ENCODE measurements around the gene PIEZO2.

PIEZO2 gene

GRCh38 chr18:10843565-10843964, 305.8 kb downstream of the PIEZO2 start:
- DNase-seq (ENCODE audit: low spot score): no peak

- no peak for DNase-seq (ENCODE audit: low spot score)
These were observed 306.5 kb downstream of the PIEZO2 start for GRCh38 chr18:10842861-10843260.

- DNase-seq (ENCODE audit: low spot score): no peak
These were observed 307.0 kb downstream of the PIEZO2 start for GRCh38 chr18:10842371-10842770.

DNA sequence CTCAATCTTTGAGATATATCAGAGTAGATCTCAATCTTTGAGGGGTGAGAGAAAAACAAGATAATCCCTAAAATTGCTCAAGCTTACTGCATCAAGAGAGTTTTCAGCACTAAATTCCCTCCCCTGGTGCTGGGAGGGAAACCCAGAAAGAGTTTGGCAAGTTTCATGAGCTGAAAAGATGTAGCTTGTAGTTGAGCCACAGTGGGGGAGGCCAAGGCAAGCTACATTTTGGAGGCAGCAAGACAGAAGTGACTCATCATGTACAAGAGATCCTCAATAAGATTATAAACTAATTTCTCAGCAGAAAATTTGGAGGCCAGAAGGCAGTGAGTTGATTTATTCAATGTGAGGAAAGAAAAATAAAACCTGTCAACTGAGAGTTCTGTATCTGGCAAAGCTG, 308.2 kb downstream of the PIEZO2 start:
- no peak for DNase-seq (ENCODE audit: low spot score)

GRCh38 chr18:10840743-10841142, 308.6 kb downstream of the PIEZO2 start:
- no peak for DNase-seq (ENCODE audit: low spot score)

DNA sequence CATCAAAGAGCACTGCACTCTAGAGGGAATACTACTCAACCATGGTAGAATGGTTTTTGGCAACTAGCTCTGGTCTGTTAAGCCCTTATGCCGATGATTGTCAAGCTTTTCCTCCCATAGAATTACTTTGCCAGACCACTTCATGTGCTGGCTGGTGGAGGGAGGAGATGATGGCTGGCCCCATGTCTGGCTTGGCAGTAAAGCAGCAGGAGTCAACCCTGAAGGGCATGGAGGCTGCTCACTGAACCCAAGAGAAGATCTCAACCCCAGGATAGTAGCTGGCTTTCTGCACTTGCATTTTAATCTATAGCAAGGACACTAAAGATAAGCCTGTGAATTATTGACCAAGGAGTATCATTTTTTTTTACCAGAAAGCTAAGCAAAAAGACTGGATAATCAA, 309.9 kb downstream of the PIEZO2 start:
- DNase-seq (ENCODE audit: low spot score): no peak

DNA sequence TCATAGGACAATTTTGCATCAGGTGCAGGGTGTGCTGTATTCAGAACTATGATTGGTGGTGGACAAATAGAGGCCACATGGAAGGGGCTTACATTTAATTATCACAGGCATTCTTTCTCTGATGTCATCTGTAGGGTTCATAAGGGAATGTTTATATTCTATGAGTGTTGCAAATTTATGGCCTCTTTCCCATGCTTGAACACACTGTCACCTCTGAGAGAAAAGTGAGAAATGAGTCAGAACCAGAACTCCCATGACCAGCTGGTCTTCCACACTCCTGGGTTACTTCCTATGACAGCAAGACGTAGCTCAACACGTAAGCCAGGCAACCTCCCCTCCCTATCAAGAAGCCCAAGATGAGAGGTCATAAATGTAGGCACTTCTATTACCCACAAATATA, 310.8 kb downstream of the PIEZO2 start:
- no peak for DNase-seq (ENCODE audit: low spot score)

GRCh38 chr18:10834128-10834815, 315.1 kb downstream of the PIEZO2 start:
- DNase-seq (ENCODE audit: low spot score): no peak

- DNase-seq (ENCODE audit: low spot score): no peak
These were observed 315.7 kb downstream of the PIEZO2 start for GRCh38 chr18:10833656-10834055.

DNA sequence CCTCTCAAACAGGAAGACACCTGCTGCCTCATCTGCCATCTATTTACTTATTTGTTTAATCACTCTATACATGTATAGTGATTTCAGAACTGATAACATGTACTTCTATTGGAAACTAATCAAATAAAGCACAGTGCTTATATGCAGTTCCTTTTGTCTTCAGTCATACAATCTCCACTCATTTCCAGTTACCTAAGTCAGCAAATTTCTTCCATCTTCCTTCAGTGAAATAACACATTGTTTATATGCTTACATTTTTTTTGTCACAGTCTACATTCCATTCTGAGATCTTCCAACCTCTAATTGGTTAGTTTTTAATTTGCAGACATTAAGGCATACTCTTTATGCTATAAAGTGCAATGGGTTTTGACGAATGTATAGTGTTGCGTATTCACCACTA, 323.0 kb downstream of the PIEZO2 start:
- no peak for DNase-seq (ENCODE audit: low spot score)

DNA sequence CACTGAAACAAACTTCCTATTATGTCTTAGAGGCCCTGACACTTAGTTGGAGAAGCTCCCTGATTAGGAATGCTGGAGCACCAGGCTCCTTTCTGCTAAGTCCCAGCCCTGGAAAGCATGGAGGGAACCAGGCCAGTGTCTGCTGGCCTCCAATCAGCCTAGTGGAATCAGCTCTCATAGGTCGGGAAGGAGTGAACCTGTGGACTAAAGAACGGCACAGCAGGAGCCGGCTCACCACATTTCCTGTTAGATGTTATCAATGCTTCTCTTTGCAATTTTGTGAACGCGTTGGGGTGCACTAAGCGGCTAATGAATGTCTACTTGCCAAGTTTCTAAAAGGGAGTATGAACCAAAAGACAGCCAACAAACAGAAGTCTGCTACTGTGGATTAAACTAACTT, 326.9 kb downstream of the PIEZO2 start:
- no peak for DNase-seq (ENCODE audit: low spot score)

- no peak for DNase-seq (ENCODE audit: low spot score)
These were observed 328.7 kb downstream of the PIEZO2 start for GRCh38 chr18:10820681-10821080.

DNA sequence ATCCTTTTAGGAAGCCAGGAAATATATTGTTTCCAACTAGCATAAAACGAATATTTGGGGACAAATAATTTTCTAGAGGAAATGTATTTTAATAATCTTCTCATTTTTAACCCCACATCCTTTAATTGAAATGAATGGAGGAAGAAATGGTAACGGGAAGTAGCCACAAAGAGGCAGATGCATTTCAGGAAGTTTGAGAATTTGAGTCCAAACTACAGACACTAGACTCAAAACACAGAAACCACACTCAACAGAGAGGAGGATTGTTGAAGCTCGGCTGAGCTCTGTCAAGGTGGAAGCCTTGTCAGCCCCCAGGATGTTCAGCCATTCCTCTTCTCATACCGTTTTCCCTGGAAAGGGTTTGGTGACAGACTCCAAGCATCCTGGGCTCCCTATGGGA, 335.0 kb downstream of the PIEZO2 start:
- no peak for DNase-seq (ENCODE audit: low spot score)

GRCh38 chr18:10805587-10806118, 343.7 kb downstream of the PIEZO2 start:
- no peak for DNase-seq (ENCODE audit: low spot score)

GRCh38 chr18:10804126-10804525, 345.2 kb downstream of the PIEZO2 start:
- DNase-seq (ENCODE audit: low spot score): no peak

- DNase-seq (ENCODE audit: low spot score): peak; percentile 6
These were observed 350.4 kb downstream of the PIEZO2 start for GRCh38 chr18:10798727-10799550.

GRCh38 chr18:10797896-10798295, 351.5 kb downstream of the PIEZO2 start:
- no peak for DNase-seq (ENCODE audit: low spot score)

DNA sequence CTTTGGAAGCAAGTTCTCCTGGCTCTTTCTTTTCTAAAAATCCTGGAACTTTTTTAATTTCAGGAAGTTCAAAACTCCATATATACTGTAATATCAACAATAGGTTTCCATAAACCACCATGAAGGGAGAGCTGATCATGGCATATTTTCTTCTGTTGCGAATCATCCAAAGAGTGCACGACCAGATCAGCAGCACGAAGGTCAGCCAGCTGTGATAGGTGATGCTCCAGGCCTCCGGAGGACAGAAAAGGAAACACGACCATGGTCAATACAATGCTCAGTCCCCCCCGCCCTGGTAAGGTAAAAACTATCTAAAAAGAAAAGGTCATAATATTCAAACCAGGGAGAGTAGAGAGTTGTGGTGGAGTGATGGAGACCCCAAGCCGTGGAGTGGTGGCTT, 354.6 kb downstream of the PIEZO2 start:
- no peak for DNase-seq (ENCODE audit: low spot score)

- DNase-seq (ENCODE audit: low spot score): no peak
These were observed 355.5 kb downstream of the PIEZO2 start for GRCh38 chr18:10793730-10794370.

- DNase-seq (ENCODE audit: low spot score): no peak
These were observed 357.2 kb downstream of the PIEZO2 start for GRCh38 chr18:10792181-10792580.

GRCh38 chr18:10791169-10791831, 358.1 kb downstream of the PIEZO2 start:
- no peak for DNase-seq (ENCODE audit: low spot score)

- no peak for DNase-seq (ENCODE audit: low spot score)
These were observed 360.2 kb downstream of the PIEZO2 start for GRCh38 chr18:10789180-10789579.
